Keratinocyte (primary cell): ENCODE data around the gene SLC6A5. TPM values are rescaled to one million over a fixed set of nuclear protein-coding genes. Genes with fewer than 3 reads are reported as not detected.

Experiments used
- DNase-seq: peaks from one replicate; pipeline ENCODE4 v3.0.0-alpha.2; 2011; ENCODE audit warnings: low read depth, missing footprints, low spot score
- FAIRE-seq: peaks from 2 replicates; lab custom pipeline; 2011; peaks lifted over from hg19 to GRCh38; lab: Jason Lieb, UNC
- H2AFZ ChIP-seq: 2 replicates; pipeline ENCODE4 v1.6.0; 2012; ENCODE audit warnings: low read length, control low read depth, inconsistent platforms; ENCODE audit not compliant: control insufficient read depth
- H3K27ac ChIP-seq: 2 replicates; pipeline ENCODE4 v1.5.1; 2011; ENCODE audit warnings: low read length; ENCODE audit not compliant: control insufficient read depth, insufficient read depth
- H3K27me3 ChIP-seq: 3 replicates; pipeline ENCODE4 v1.6.0; 2011; ENCODE audit warnings: low read length; ENCODE audit not compliant: control insufficient read depth, insufficient read depth; ENCODE audit errors: extremely low read depth
- H3K36me3 ChIP-seq, 2 experiments: 2 replicates in 1 of 2; 3 replicates in 1 of 2; pipeline ENCODE4 v1.5.1; 2011; ENCODE audit warnings: low read length in 2 of 2, mild to moderate bottlenecking in 1 of 2; ENCODE audit not compliant: control insufficient read depth in 2 of 2, insufficient read depth in 2 of 2; ENCODE audit errors: extremely low read depth in 1 of 2
- H3K4me1 ChIP-seq: 3 replicates; pipeline ENCODE4 v1.5.1; 2011; ENCODE audit warnings: low read length; ENCODE audit not compliant: control insufficient read depth, insufficient read depth; ENCODE audit errors: extremely low read depth
- H3K4me2 ChIP-seq: 3 replicates; pipeline ENCODE4 v1.6.0; 2011; ENCODE audit warnings: low read depth, low read length; ENCODE audit not compliant: control insufficient read depth, insufficient read depth; ENCODE audit errors: extremely low read depth
- H3K4me3 ChIP-seq, 3 experiments: fragments of 200-600 bp in 1 of 3; sonication (generic) in 1 of 3; 2 replicates in 2 of 3; 3 replicates in 1 of 3; pipeline ENCODE4 v1.5.1; 2011 to 2016; ENCODE audit warnings: low read length in 3 of 3, mild to moderate bottlenecking in 3 of 3, control low read depth in 2 of 3, inconsistent platforms in 1 of 3, low read depth in 1 of 3, mixed read lengths in 1 of 3, mixed run types in 1 of 3, moderate library complexity in 1 of 3; ENCODE audit not compliant: control insufficient read depth in 2 of 3, insufficient read depth in 2 of 3; ENCODE audit errors: extremely low read depth in 1 of 3
- H3K79me2 ChIP-seq: 2 replicates; pipeline ENCODE4 v1.6.0; 2012; ENCODE audit warnings: low read length; ENCODE audit not compliant: control insufficient read depth, insufficient read depth
- H3K9ac ChIP-seq: 3 replicates; pipeline ENCODE4 v1.6.0; 2011; ENCODE audit warnings: low read length; ENCODE audit not compliant: control insufficient read depth, insufficient read depth; ENCODE audit errors: extremely low read depth
- H3K9me1 ChIP-seq: 3 replicates; pipeline ENCODE4 v1.6.0; 2011; ENCODE audit warnings: low read length; ENCODE audit not compliant: control insufficient read depth, insufficient read depth; ENCODE audit errors: extremely low read depth
- H3K9me3 ChIP-seq: 2 replicates; pipeline ENCODE4 v1.5.1; 2012; ENCODE audit warnings: low read depth, low read length; ENCODE audit not compliant: control insufficient read depth
- H4K20me1 ChIP-seq: 3 replicates; pipeline ENCODE4 v1.6.0; 2011; ENCODE audit warnings: low read length; ENCODE audit not compliant: control insufficient read depth, insufficient read depth; ENCODE audit errors: extremely low read depth
- CTCF ChIP-seq, 3 experiments: IDR thresholded peaks in 1 of 3; conservative IDR thresholded peaks in 1 of 3; optimal IDR thresholded peaks in 1 of 3; 2 replicates in 2 of 3; 3 replicates in 1 of 3; pipeline versions ENCODE3 to v1.5.1; 2011; ENCODE audit warnings: low read length in 3 of 3, mild to moderate bottlenecking in 3 of 3, moderate library complexity in 2 of 3, control low read depth in 1 of 3, inconsistent platforms in 1 of 3; ENCODE audit not compliant: insufficient read depth in 2 of 3; ENCODE audit errors: extremely low read depth in 1 of 3
- EZH2 ChIP-seq: IDR thresholded peaks from one replicate; pipeline ENCODE4 v1.6.1; 2012; ENCODE audit warnings: inconsistent platforms, mild to moderate bottlenecking, low read length, moderate library complexity
- dilution Hi-C: fragments of 300-500 bp; cut with MboI; formaldehyde crosslinking; loops from one replicate; pipeline ENCODE4 v1.7.0; 2020; ENCODE audit warnings: low sequenced_read_pairs; ENCODE audit not compliant: extremely low pct_ligation_motif_present
- polyA plus RNA-seq, 5 experiments: library from polyadenylated mRNA; depleted of rRNA in 3 of 5; stranded (reverse) in 3 of 5; stranded (forward) in 1 of 5; unstranded in 1 of 5; fragments of >200 nt; gene quantifications; 1 replicate in 1 of 5; 2 replicates in 3 of 5; 3 replicates in 1 of 5; pipeline versions ENCODE4 v1.2.1 to v1.2.3, GENCODE V29; 2011 to 2012; ENCODE audit warnings: missing spikeins in 2 of 5, low read depth in 1 of 5, low replicate concordance in 1 of 5

The SLC6A5 gene
- polyA plus RNA-seq, 1 donor (not counting 4 experiments of a cell fraction or from before 2014, with no cell fraction given), result not detected

GRCh38 chr11:20611445-20611844 lies 12.0 kb downstream of the SLC6A5 start:
- Histone ChIP-seq H3K9me1 (no peaks in the 10 kb centered on the region), H4K20me1 (peaks cover 2% of the 10 kb centered on the region), H3K9me3 (no peaks in the 10 kb centered on the region), H3K36me3 (no peaks in the 10 kb centered on the region), H3K4me2 (no peak overlapping the region), H3K79me2 (no peaks in the 10 kb centered on the region), H3K4me1 (peaks cover 12% of the 10 kb centered on the region), H3K27me3 (peaks cover 23% of the 10 kb centered on the region), H3K4me3 (no peak overlapping the region), H3K27ac (no peak overlapping the region), H3K9ac (no peak overlapping the region), H2AFZ (no peak overlapping the region)
- DNase-seq (no peak), FAIRE-seq (no peak)
- dilution Hi-C loops, result loop anchor here (25.0 kb wide), 1 partner anchor 99 kb away; no protein-coding TSS in a partner anchor
- no peak for TF ChIP-seq EZH2
- TF ChIP-seq CTCF (optimal IDR thresholded peaks at IDR 0.05 in 1 of 3, IDR thresholded peaks at IDR 0.05 in 1 of 3, conservative IDR thresholded peaks at IDR 0.05 in 1 of 3; ENCODE audit: extremely low read depth in 1 of 3, insufficient read depth in 2 of 3, low read length in 3 of 3), result no peak

- H3K4me3 ChIP-seq, result no peak overlapping the region
- H3K79me2 ChIP-seq, result no peaks in the 10 kb centered on the region
- H3K4me1 ChIP-seq, result peaks cover 12% of the 10 kb centered on the region
- no peaks in the 10 kb centered on the region for H3K36me3 ChIP-seq
- no peak for FAIRE-seq
- no peaks in the 10 kb centered on the region for H3K9me1 ChIP-seq
- H2AFZ ChIP-seq, result no peak overlapping the region
- no peak overlapping the region for H3K4me2 ChIP-seq
- no peak for DNase-seq
- H3K27ac ChIP-seq, result no peak overlapping the region
- dilution Hi-C loops, result loop anchor here (25.0 kb wide), 1 partner anchor 100 kb away; no protein-coding TSS in a partner anchor
- TF ChIP-seq CTCF (optimal IDR thresholded peaks at IDR 0.05 in 1 of 3, IDR thresholded peaks at IDR 0.05 in 1 of 3, conservative IDR thresholded peaks at IDR 0.05 in 1 of 3; ENCODE audit: extremely low read depth in 1 of 3, insufficient read depth in 2 of 3, low read length in 3 of 3) (no peak), EZH2 (no peak)
- H3K9me3 ChIP-seq, result no peaks in the 10 kb centered on the region
- peaks cover 18% of the 10 kb centered on the region for H3K27me3 ChIP-seq
- no peak overlapping the region for H3K9ac ChIP-seq
- H4K20me1 ChIP-seq, result peaks cover 2% of the 10 kb centered on the region
These were observed 12.5 kb downstream of the SLC6A5 start for GRCh38 chr11:20611892-20612291.
